HUES6 (cell line): Measurements from ENCODE around the gene HK1.

Source experiments
- H3K27ac ChIP-seq: 2 replicates; pipeline ENCODE4 v1.7.0; 2013; ENCODE audit warnings: low read depth, mild to moderate bottlenecking, low read length, inconsistent platforms
- H3K27me3 ChIP-seq: 2 replicates; pipeline ENCODE4 v1.6.1; 2013; ENCODE audit warnings: low read length; ENCODE audit not compliant: control insufficient read depth, insufficient read depth
- H3K36me3 ChIP-seq: 2 replicates; pipeline ENCODE4 v1.6.1; 2013; ENCODE audit warnings: low read length; ENCODE audit not compliant: control insufficient read depth, insufficient read depth
- H3K4me1 ChIP-seq: 2 replicates; pipeline ENCODE4 v1.6.1; 2013; ENCODE audit warnings: low read length; ENCODE audit not compliant: control insufficient read depth, insufficient read depth
- H3K4me3 ChIP-seq: 2 replicates; pipeline ENCODE4 v1.5.1; 2013; ENCODE audit warnings: low read depth, low read length
- H3K9ac ChIP-seq: one replicate; pipeline ENCODE4 v1.6.1; 2013; ENCODE audit warnings: mild to moderate bottlenecking, low read length
- H3K9me3 ChIP-seq: 2 replicates; pipeline ENCODE4 v1.6.1; 2013; ENCODE audit warnings: low read depth, low read length; ENCODE audit not compliant: control insufficient read depth, insufficient read depth

Gene HK1

DNA sequence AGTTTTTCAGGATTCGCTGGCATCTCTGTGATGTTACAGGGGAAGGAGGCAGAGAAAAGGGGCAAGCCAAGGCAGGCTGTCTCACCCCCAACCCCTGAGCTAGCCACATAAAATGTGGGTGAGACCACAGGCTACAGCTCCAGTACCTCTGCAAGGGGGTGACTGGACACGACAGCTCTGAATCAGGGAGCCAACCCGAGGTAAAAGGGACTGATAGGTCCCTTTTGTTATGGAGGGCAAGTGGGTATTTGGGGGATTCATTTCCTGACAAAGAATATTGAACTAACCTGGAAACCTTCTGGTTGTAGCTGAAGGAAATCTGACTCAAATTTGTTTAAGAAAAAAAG lies 71.2 kb downstream of the HK1 start:
- H3K4me1 ChIP-seq, result peaks cover 45% of the 10 kb centered on the region
- no peak overlapping the region for H3K9ac ChIP-seq
- H3K9me3 ChIP-seq, result no peaks in the 10 kb centered on the region
- no peaks in the 10 kb centered on the region for H3K27me3 ChIP-seq
- peaks cover 37% of the 10 kb centered on the region for H3K36me3 ChIP-seq
- no peak overlapping the region for H3K4me3 ChIP-seq
- no peak overlapping the region; the same call in 1 of the 2 replicates for H3K27ac ChIP-seq

DNA sequence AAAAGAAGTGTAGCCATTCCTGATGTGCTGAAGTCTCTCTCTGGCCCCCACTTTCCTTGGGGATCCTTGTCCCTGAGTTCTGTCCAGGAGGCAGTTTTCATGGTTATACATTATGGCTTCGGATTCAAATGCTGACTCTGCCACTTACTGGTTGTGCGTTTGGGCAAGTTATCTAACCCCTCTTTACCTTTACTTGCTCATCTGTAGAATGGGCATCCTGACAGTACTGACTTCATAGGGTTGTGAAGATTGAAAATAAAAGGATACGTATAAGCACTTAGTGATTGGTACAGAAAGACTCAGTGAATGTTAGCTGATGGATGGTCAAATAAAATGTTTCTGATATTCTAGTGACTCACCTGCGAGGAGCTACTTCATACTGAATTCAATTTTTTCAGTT lies 73.3 kb downstream of the HK1 start:
- H3K27ac ChIP-seq, result no peak overlapping the region
- H3K27me3 ChIP-seq, result no peaks in the 10 kb centered on the region
- H3K9ac ChIP-seq, result no peak overlapping the region
- H3K4me1 ChIP-seq, result peaks cover 26% of the 10 kb centered on the region
- peaks cover 33% of the 10 kb centered on the region for H3K36me3 ChIP-seq
- no peak overlapping the region for H3K4me3 ChIP-seq
- no peaks in the 10 kb centered on the region for H3K9me3 ChIP-seq

DNA sequence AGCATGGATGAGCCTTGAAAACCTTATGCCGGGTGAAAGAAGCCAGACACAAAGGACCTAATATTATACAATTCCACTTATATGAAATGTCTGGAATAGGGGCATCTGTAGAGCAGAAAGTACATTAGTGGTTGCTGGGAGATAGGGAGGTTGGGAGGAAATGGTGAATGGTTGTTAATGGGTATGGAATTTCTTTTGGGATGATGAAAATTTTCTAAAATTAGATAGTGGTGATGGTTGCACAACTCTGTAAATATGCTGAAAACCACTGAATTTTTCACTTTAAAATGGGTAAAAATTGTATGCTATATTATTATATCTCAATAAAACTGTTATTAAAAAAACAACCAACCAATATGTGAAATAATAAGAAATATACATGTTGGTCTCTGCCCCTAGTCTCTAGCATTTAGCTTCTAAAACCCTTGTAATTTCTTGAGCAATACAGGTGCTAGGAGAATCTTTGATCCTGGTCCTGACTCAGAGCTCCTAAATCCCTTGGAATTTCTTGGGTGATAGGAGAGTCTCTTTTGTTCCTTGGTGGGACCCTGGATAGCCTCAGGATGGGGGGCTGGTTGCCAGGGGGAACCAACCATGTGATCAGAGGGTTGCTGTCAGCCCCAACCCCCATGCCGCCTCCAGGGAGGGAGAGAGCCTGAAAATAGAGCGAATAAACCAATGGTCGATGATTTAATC lies 74.4 kb downstream of the HK1 start:
- Histone ChIP-seq H3K9me3 (no peaks in the 10 kb centered on the region), H3K27ac (no peak overlapping the region), H3K27me3 (no peaks in the 10 kb centered on the region), H3K4me3 (no peak overlapping the region), H3K4me1 (peaks cover 20% of the 10 kb centered on the region), H3K36me3 (peaks cover 33% of the 10 kb centered on the region), H3K9ac (no peak overlapping the region)

DNA sequence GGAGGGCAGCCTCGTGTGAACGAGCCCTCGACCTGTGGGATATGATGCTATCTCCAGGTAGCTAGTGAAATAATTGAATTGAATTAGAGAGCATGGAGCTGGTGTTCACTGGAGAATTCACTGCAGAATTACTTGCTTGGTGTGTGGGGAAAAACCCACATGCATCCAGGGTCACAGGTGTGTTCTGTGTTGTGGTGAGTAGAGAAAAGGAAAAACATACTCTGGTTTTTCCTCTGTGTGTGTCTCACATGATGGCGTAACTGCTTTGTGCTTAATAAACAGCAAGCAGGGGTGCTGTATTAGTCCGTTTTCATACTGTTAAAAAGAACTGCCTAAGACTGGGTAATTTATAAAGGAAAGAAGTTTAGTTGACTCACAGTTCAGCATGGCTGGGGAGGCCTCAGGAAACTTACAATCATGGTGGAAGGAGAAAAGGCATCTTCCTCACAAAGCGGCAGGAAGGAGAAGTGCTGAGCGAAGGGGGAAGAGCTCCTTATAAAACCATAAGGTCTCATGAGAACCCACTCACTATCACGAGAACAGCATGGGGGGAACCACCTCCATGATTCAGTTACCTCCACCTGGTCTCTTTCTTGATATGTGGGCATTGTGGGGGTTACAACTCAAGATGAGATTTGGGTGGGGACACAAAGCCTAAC lies 75.8 kb downstream of the HK1 start:
- H3K9ac ChIP-seq, result no peak overlapping the region
- H3K4me1 ChIP-seq, result peaks cover 17% of the 10 kb centered on the region
- H3K27me3 ChIP-seq, result no peaks in the 10 kb centered on the region
- H3K9me3 ChIP-seq, result no peaks in the 10 kb centered on the region
- H3K27ac ChIP-seq, result no peak overlapping the region
- peaks cover 29% of the 10 kb centered on the region for H3K36me3 ChIP-seq
- H3K4me3 ChIP-seq, result no peak overlapping the region

DNA sequence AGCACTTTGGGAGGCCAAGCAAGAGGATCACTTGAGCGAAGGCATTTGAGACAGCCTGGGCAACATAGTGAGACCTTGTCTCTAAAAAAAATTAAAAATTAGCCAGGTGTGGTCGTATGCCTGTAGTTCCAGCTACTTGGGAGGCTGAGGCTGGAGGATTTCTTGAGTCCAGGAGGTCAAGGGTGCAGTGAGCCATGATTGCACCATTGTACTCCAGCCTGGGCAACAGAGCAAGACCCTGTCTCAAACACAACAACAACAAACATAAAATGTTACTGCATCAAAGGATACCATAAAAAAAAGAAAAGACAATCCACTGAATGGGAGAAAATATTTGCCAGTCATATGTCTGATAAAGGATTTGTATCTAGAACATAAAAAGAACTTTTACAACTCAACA lies 77.9 kb downstream of the HK1 start:
- Histone ChIP-seq H3K4me3 (no peak overlapping the region), H3K9me3 (no peaks in the 10 kb centered on the region), H3K9ac (no peak overlapping the region), H3K27me3 (no peaks in the 10 kb centered on the region), H3K27ac (no peak overlapping the region), H3K36me3 (peaks cover 33% of the 10 kb centered on the region), H3K4me1 (peaks cover 18% of the 10 kb centered on the region)

DNA sequence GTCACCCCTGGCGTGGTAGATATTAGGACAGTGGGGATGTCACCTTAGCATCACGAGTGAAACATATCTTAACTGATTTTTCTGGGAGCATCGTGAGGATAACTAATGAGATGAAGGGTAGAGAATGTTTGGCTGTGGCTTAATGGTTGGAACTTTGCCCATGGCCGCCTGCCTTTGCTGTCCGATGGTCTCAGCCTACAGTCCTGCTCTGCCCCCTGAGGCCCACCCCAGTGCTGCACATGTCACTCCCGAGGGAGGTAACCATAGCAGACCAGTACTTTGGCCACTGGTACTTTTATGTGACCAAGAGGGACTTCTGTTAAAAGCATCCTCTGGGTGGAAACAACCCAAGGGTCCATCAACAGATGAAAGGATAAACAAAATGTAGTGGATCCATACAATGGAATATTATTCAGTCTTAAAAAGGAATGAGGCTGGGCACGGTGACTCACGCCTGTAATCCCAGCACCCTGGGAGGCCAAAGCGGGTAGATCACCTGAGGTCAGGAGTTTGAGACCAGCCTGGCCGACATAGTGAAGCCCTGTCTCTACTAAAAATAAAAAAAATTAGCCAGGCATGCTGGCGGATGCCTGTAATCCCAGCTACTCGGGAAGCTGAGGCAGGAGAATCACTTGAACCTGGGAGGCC lies 80.0 kb downstream of the HK1 start:
- Histone ChIP-seq H3K27ac (no peak overlapping the region), H3K4me3 (no peak overlapping the region), H3K36me3 (peaks cover 44% of the 10 kb centered on the region), H3K4me1 (peaks cover 24% of the 10 kb centered on the region), H3K27me3 (no peaks in the 10 kb centered on the region), H3K9me3 (no peaks in the 10 kb centered on the region), H3K9ac (no peak overlapping the region)

DNA sequence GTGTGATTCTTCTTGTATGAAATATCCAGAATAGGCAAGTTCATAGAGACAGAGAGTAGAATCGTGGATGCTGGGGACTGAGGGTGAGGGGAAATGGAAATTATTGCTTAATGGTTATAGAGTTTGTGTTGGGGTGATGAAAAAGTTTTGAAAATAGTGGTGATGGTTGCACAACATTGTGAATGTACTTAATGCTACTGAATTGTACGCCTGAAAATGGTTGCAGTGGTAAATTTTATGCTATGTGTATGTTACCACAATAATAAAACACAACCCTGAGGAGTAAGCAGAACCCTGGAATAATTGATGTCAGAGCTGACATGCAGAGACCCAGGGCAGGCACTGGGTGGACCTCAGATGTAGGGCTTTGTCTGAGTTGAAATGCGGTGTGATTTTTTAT lies 80.9 kb downstream of the HK1 start:
- H3K27ac ChIP-seq, result no peak overlapping the region
- H3K9ac ChIP-seq, result no peak overlapping the region
- no peaks in the 10 kb centered on the region for H3K9me3 ChIP-seq
- no peaks in the 10 kb centered on the region for H3K27me3 ChIP-seq
- H3K4me3 ChIP-seq, result no peak overlapping the region
- peaks cover 24% of the 10 kb centered on the region for H3K4me1 ChIP-seq
- peaks cover 49% of the 10 kb centered on the region for H3K36me3 ChIP-seq

DNA sequence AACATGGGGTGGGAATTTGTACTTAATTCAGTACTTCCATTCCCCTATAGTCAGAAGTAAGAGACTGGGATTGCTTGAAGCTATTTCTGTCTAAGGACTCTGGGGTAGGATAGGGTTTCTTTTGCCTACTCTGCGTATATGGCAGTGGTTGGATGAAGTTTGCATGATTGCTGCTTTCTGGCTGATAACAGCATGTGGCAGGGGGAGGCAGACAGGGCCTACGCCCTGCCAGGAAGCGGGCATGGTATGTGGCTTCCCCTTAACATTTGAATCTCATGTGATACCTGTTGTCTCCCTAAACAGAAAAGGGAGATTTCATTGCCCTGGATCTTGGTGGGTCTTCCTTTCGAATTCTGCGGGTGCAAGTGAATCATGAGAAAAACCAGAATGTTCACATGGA lies 81.3 kb downstream of the HK1 start:
- Histone ChIP-seq H3K27ac (0 out of 2 replicates have a peak overlapping the region, but pooled peaks have one; percentile 35), H3K36me3 (peaks cover 49% of the 10 kb centered on the region), H3K9ac (no peak overlapping the region), H3K9me3 (no peaks in the 10 kb centered on the region), H3K27me3 (no peaks in the 10 kb centered on the region), H3K4me1 (peaks cover 24% of the 10 kb centered on the region), H3K4me3 (no peak overlapping the region)

DNA sequence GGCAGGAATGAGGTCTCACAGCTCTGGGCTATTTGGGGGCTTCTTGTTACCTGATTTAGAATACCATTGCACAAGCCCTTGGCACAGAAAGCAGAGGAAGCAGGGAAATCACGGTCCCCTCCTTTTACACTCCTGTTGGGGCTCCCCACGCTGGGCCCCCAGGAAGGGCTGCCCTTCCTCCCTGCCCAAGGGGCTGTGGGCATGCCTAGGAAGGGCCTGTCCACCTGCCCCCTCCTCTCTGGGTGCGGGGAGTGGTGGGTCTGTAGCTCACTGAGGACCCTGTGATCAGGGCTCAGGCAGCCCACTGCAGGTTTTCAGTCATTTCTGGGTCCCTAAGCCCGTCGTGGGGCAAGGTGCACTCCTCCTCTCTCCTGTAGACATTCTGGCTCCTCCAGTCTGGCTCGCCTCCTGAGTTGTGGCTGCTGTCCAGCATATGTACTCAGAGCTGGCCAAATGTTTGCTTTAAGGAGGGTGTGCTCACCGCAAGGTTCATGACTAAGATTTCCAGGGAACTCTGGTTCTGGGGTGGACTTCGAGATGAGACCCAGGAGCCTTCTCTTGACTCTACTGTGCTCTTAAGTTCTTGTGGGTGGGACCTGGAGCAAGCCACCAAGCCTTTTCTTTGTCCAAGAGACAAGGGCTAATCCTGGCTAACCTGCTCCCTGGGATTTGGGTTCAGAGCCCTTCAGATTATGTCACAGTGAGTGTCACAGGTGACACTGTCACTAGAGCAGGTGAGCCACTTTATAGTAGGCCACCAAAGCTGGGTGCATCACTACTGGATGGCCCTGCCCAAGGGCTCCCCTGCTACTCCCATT lies 82.4 kb downstream of the HK1 start:
- Histone ChIP-seq H3K9ac (no peak overlapping the region), H3K36me3 (peaks cover 56% of the 10 kb centered on the region), H3K27me3 (no peaks in the 10 kb centered on the region), H3K27ac (peak overlapping the region; percentile 35; the same call in 1 of the 2 replicates), H3K9me3 (no peaks in the 10 kb centered on the region), H3K4me3 (no peak overlapping the region), H3K4me1 (peaks cover 24% of the 10 kb centered on the region)

DNA sequence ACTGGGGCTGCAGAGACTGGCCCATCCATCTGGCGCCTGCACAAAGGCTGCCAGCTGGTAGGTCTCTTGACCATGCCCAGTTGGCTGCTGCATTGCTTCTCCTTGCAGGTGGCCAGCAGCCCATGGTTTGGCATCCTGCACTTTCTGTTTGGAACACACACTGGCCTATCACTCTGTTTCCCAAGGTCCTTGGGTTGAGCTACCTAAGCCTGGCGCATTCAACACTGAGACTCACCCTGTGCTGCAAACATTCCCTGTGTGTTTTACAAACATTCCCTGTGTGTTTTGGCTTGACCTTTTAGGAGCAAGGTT lies 83.0 kb downstream of the HK1 start:
- Histone ChIP-seq H3K4me1 (peaks cover 24% of the 10 kb centered on the region), H3K9me3 (no peaks in the 10 kb centered on the region), H3K27me3 (no peaks in the 10 kb centered on the region), H3K36me3 (peaks cover 62% of the 10 kb centered on the region), H3K27ac (no peak overlapping the region), H3K4me3 (no peak overlapping the region), H3K9ac (no peak overlapping the region)

DNA sequence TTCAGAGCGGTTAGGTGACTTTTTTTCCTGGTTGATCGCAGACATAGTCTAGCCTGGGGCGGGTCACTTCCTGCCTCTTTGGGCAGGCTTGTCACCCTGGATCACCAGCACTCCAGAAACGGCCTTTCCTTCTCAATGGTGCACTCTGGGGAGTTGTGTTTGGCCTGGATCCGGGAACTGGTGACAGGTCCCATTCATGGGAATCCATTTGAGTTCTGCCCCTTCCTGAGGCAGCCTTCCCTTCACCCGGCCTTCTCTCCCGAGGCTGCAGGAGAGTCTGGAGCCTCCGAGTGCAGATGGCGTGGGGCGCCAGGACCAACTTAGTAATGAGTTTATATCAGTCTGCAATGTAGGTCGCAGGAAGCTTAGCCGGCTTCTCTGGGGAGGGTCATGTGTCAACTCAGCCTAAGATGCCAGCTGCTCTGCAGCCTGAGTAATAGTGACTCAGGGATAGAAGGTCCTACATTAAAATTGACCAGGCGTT lies 84.2 kb downstream of the HK1 start:
- Histone ChIP-seq H3K9ac (no peak overlapping the region), H3K4me1 (peaks cover 27% of the 10 kb centered on the region), H3K4me3 (no peak overlapping the region), H3K27ac (no peak overlapping the region), H3K36me3 (peaks cover 74% of the 10 kb centered on the region), H3K9me3 (no peaks in the 10 kb centered on the region), H3K27me3 (no peaks in the 10 kb centered on the region)
